Coronary artery (tissue), 2 donors: ENCODE measurements around the gene OR9Q1.

Experiments used
- DNase-seq: peaks from one replicate; pipeline ENCODE4 v3.0.0-alpha.2; 2017; ENCODE audit warnings: low spot score
- H3K27ac ChIP-seq, 2 donors: fragments of 200-600 bp; sonication (generic); one replicate each; pipeline ENCODE4 v1.5.1; 2016 to 2019
- H3K4me3 ChIP-seq: fragments of 200-600 bp; sonication (generic); 2 replicates; pipeline ENCODE4 v1.5.1; 2016; ENCODE audit warnings: mild to moderate bottlenecking, moderate library complexity
- TF ChIP-seq, protein P1 (sequence below): fragments of 200-600 bp; sonication (generic); IDR thresholded peaks from one replicate; pipeline ENCODE4 v1.5.1; 2019; ENCODE audit warnings: antibody characterized with exemption

Gene OR9Q1

DNA sequence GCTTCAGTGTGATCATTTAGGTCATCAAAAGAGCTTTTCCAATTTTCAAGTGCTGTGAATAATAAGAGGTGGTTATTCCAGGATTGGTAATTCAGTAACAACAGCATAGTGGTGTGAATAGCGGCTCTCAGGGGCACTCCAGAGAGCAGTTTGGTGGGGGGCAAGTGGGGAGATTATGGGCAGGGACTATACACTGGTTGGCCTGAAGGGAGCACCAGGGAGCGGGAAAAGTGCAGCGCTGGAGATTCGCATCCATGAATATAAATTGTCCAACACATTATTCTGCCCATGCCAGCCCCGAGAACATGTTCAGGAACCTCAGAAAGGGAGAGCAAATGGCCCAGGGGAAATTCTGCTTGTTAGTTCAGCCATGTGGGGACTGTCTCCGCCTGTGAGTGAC, 45.0 kb downstream of the OR9Q1 start:
- Histone ChIP-seq H3K4me3 (no peak overlapping the region), H3K27ac (no peak overlapping the region)
- no peak for DNase-seq
- TF ChIP-seq, protein P1, sequence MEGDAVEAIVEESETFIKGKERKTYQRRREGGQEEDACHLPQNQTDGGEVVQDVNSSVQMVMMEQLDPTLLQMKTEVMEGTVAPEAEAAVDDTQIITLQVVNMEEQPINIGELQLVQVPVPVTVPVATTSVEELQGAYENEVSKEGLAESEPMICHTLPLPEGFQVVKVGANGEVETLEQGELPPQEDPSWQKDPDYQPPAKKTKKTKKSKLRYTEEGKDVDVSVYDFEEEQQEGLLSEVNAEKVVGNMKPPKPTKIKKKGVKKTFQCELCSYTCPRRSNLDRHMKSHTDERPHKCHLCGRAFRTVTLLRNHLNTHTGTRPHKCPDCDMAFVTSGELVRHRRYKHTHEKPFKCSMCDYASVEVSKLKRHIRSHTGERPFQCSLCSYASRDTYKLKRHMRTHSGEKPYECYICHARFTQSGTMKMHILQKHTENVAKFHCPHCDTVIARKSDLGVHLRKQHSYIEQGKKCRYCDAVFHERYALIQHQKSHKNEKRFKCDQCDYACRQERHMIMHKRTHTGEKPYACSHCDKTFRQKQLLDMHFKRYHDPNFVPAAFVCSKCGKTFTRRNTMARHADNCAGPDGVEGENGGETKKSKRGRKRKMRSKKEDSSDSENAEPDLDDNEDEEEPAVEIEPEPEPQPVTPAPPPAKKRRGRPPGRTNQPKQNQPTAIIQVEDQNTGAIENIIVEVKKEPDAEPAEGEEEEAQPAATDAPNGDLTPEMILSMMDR = no peak

DNA sequence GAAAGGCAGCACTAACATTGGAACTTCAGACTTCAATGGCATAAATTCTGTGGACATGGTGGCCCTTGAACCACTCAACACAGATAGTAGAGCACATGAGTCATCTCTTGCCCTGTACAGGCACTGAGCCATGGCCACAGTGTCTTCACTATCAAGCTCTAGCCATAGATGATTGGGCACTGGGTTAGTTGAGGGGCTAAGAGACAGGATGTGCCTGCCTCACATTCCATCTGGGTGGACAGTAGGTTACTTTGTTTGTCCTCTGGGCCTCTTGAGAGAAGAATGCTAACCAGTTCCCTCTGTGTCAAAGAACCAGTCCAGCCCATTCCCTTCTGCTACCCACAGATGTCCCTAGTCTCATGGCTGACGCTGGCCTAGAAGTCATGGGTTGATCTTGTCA, 46.9 kb downstream of the OR9Q1 start:
- H3K4me3 ChIP-seq = no peak overlapping the region
- TF ChIP-seq, protein P1 = no peak
- no peak for DNase-seq
- H3K27ac ChIP-seq = no peak overlapping the region

DNA sequence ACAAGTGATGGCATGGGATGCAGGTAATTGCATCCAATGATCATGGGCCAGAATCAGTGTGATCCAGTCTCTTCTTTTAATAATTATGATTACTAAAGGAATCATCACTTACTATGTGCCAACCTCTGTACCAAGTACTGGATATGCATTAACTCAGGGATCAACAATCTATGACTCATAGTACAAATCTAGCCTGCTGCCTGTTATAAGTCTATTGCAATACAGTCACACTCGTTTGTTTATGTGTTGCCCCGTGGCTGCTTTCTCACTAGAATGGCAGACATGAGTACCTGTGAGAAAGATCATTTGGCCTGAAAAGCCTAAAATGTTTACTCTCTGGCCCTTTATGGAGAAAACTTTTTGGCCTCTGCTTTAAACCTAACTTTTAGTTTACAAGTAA, 52.1 kb downstream of the OR9Q1 start:
- no peak overlapping the region for H3K27ac ChIP-seq
- no peak overlapping the region for H3K4me3 ChIP-seq
- TF ChIP-seq, protein P1 = no peak
- no peak for DNase-seq

DNA sequence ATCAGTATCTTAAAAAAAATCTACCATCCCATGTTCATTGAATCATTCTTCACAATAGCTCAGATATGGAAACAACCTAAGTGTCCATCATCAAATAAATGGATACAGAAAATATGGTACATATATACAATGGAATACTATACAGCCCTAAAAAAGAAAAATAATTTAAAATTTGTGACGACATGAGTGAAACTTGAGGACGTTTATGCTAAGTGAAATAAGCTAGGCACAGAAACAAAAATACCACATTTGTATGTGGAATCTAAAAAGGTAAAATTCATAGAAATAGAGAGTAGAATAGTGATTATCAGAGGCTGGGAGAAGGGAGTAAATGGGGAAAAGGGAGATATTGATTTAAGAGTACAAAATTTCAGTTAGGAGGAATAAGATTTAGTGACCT, 62.8 kb downstream of the OR9Q1 start:
- Histone ChIP-seq H3K27ac (no peak overlapping the region), H3K4me3 (no peak overlapping the region)
- TF ChIP-seq, protein P1 = no peak
- no peak for DNase-seq

DNA sequence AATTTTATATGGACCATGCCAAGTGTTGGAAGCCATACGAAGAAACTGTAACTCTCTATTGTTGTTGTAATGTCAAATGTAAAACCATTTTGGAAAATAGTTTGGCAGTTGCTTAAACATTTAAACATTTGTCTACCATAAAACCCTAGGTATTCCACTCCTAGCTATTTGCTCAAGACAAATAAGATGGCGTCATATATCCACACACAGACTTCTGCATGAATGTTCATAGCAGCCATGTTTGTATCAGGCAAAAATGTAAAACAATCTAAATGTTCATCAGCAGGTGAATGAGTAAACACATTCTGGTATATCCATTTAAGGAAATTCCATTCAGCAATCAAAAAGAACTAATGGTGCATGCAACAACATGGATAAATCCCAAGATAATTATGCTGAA, 73.8 kb downstream of the OR9Q1 start:
- DNase-seq = no peak
- TF ChIP-seq, protein P1 = no peak
- Histone ChIP-seq H3K27ac (no peak overlapping the region), H3K4me3 (no peak overlapping the region)

DNA sequence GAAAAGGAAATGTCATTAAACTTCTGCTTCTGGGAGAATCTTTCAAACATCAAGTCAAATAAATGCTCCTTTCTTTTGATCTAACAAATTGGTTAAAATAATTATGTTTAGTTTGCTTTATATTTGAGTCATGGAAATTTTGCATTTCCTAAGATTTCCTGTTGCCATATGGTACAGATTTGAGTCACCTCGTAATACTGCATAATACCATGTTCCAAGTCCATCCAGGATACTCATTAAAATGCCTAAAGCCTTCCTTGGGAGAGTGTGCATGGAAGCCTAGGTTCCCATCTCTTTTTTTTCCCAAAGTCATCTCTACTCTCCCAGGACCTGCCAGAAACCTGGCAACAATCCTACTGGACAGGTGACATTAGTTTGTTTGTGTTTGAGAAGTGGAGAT, 97.4 kb downstream of the OR9Q1 start:
- Histone ChIP-seq H3K4me3 (no peak overlapping the region), H3K27ac (no peak overlapping the region)
- DNase-seq = no peak
- TF ChIP-seq, protein P1 = no peak

DNA sequence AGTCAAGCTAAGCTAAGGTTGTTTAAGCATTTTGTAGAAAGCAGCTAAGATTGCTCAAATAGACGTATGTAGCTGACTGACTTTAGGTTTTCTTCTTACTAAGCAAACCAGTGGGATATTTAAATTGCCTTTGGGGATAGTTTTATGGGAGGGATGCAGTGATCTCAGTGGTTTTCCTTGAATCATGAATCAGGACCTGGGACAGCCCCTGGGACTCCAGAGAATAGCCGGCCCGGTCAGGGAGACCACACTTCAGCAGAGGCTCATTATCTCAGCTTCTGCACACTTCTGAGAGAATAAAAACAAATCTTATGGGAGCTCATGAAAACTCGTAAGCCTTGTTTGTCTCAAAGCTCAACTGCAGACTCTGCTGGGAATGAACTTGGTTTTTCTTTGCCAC, 101.8 kb downstream of the OR9Q1 start, which contains the start of gene OR9I1:
TSS of gene OR9I1 (minus strand) at position 62 of the 400 bp plus-strand sequence. CDS start 6,086 bp downstream, outside the sequence.
- no peak within 1 kb of the TSS for H3K27ac ChIP-seq
- H3K4me3 ChIP-seq = no peak within 1 kb of the TSS
- no peak for DNase-seq
- TF ChIP-seq, protein P1 = no peak
